Nephron progenitor cell (in vitro differentiated cells): ENCODE data around the gene KRTAP10-2.

Experiments
- DNase-seq: peaks from one replicate; pipeline ENCODE4 v3.0.0; 2021
- H3K27ac Mint-ChIP-seq: 2 replicates; pipeline ENCODE4 v1.8.0; 2021; ENCODE audit warnings: mild to moderate bottlenecking, moderate library complexity, mixed read lengths
- H3K27me3 Mint-ChIP-seq: 2 replicates; pipeline ENCODE4 v1.8.0; 2021; ENCODE audit warnings: mild to moderate bottlenecking, low read depth, mixed read lengths; ENCODE audit not compliant: poor library complexity
- H3K36me3 Mint-ChIP-seq: 2 replicates; pipeline ENCODE4 v1.8.0; 2021; ENCODE audit warnings: low read depth, mixed read lengths
- H3K4me1 Mint-ChIP-seq: 2 replicates; pipeline ENCODE4 v1.8.0; 2021; ENCODE audit warnings: mixed read lengths
- H3K4me3 Mint-ChIP-seq: 2 replicates; pipeline ENCODE4 v1.8.0; 2021; ENCODE audit warnings: mild to moderate bottlenecking, moderate library complexity, mixed read lengths
- H3K9me3 Mint-ChIP-seq: 2 replicates; pipeline ENCODE4 v1.8.0; 2021; ENCODE audit warnings: mild to moderate bottlenecking, moderate library complexity, mixed read lengths
- CTCF ChIP-seq: fragments of 200-600 bp; sonication (generic); IDR thresholded peaks from 2 replicates; pipeline ENCODE4 v1.5.0; 2021; ENCODE audit warnings: antibody characterized with exemption

The KRTAP10-2 gene

GRCh38 chr21:44517175-44517899 is 34.0 kb downstream of the KRTAP10-2 start:
- peaks cover 13% of the 10 kb centered on the region for H3K27me3 Mint-ChIP-seq
- H3K4me1 Mint-ChIP-seq, result peaks cover 25% of the 10 kb centered on the region
- peak; percentile 62 for DNase-seq
- peaks cover 4% of the 10 kb centered on the region for H3K36me3 Mint-ChIP-seq
- peak overlapping the region; percentile 56 for H3K27ac Mint-ChIP-seq
- peak overlapping the region; percentile 79 for H3K4me3 Mint-ChIP-seq
- H3K9me3 Mint-ChIP-seq, result no peaks in the 10 kb centered on the region
- TF ChIP-seq CTCF, result no peak

GRCh38 chr21:44516828-44517174 is 34.5 kb downstream of the KRTAP10-2 start:
- peaks cover 4% of the 10 kb centered on the region for H3K36me3 Mint-ChIP-seq
- H3K27ac Mint-ChIP-seq, result peak overlapping the region; percentile 56
- H3K9me3 Mint-ChIP-seq, result no peaks in the 10 kb centered on the region
- DNase-seq, result no peak
- no peak for TF ChIP-seq CTCF
- H3K4me1 Mint-ChIP-seq, result peaks cover 25% of the 10 kb centered on the region
- peak overlapping the region; percentile 79 for H3K4me3 Mint-ChIP-seq
- peaks cover 15% of the 10 kb centered on the region for H3K27me3 Mint-ChIP-seq

- no peak overlapping the region for H3K27ac Mint-ChIP-seq
- no peaks in the 10 kb centered on the region for H3K9me3 Mint-ChIP-seq
- H3K4me3 Mint-ChIP-seq, result no peak overlapping the region
- DNase-seq, result no peak
- TF ChIP-seq CTCF, result no peak
- peaks cover 15% of the 10 kb centered on the region for H3K27me3 Mint-ChIP-seq
- peaks cover 4% of the 10 kb centered on the region for H3K36me3 Mint-ChIP-seq
- H3K4me1 Mint-ChIP-seq, result peaks cover 25% of the 10 kb centered on the region
Observed at GRCh38 chr21:44516342-44516741, 35.0 kb downstream of the KRTAP10-2 start.

- Mint-ChIP-seq H3K27me3 (peaks cover 15% of the 10 kb centered on the region), H3K4me1 (peaks cover 25% of the 10 kb centered on the region), H3K36me3 (peaks cover 4% of the 10 kb centered on the region), H3K27ac (no peak overlapping the region), H3K9me3 (no peaks in the 10 kb centered on the region), H3K4me3 (no peak overlapping the region)
- no peak for DNase-seq
- TF ChIP-seq CTCF, result no peak
Observed at GRCh38 chr21:44515359-44516165, 35.7 kb downstream of the KRTAP10-2 start.

- no peak for DNase-seq
- Mint-ChIP-seq H3K4me3 (no peak overlapping the region), H3K27ac (no peak overlapping the region), H3K27me3 (peaks cover 13% of the 10 kb centered on the region), H3K9me3 (no peaks in the 10 kb centered on the region), H3K36me3 (peaks cover 2% of the 10 kb centered on the region), H3K4me1 (peaks cover 25% of the 10 kb centered on the region)
- TF ChIP-seq CTCF, result no peak
Observed at GRCh38 chr21:44514746-44515358, 36.5 kb downstream of the KRTAP10-2 start.
